NK-92 treated with Interleukin-12 subunit alpha and Interleukin-12 subunit beta, amount 100 ng/mL, for 24 hours (cell line): ENCODE data around the gene TRPM6.
"Not testable (repeated sequence)": the region's sequence is repeated elsewhere in the genome, so short reads cannot be mapped to it uniquely, and the experiment has no call there.

Experiments
- DNase-seq: peaks from one replicate; lab custom pipeline; 2025; lab: John Stamatoyannopoulos, UW

Gene TRPM6

GRCh38 chr9:74887041-74887980 is at the start of gene TRPM6:
Gene TRPM6, minus strand, starts transcription at chr9:74887921. Its CDS starts 65 bp downstream, at chr9:74887856.
- DNase-seq: no peak

GRCh38 chr9:74935008-74935407 is 47.3 kb upstream of the TRPM6 start:
- DNase-seq: no peak

- DNase-seq: no peak
Observed at GRCh38 chr9:74921737-74922136, 34.0 kb upstream of the TRPM6 start.

DNA sequence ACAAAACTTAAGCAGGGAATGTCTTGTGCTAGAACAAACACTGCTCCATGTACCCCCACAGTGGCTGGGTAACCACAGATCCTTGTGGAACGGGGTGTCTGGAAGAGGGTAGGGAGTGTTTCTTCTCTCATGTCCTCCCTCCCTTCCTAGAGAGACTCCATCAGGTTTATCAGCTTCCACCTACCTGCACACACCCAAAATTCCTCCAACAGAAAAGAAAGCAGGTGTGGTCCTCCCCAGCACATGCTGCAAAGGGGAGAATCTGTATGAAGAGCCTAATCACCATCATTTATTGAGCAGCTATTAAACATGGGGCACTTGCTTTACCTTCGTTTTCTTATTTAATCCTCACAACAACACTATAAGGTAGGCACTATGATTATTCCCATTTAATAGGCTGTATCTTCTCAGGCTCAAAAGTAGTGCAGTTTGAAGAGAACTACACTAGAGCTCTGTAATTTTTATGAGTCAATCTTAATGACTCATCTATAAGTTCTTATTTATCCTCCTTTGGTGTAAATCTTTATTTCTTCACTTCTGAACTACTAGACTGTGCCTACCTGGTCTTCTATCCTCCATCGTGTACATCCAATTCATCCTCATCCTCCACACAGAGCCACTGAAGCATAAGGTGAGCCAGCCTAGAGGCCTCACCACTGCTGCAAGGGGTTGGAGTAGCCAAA is 33.4 kb upstream of the TRPM6 start:
- no peak for DNase-seq

DNA sequence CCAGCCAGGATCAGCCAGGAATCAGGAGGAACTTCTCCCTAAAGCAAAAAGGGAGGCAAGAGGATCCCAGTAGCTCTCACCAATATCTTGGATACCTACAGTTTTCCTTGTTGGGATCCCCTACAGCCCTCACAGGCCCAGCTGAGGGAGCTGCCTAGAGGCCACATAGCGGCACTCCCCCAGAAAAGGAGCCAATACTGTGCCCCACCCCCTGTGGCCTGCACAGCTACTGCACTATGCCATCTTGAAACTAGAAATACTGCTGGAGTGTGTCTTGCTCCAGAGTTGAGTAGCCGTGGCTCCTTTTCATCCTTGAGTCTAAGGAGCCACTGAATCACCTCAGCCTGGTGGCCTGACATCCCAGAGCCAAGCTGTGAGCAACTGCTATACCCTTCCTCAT is 22.3 kb upstream of the TRPM6 start:
- no peak for DNase-seq

DNA sequence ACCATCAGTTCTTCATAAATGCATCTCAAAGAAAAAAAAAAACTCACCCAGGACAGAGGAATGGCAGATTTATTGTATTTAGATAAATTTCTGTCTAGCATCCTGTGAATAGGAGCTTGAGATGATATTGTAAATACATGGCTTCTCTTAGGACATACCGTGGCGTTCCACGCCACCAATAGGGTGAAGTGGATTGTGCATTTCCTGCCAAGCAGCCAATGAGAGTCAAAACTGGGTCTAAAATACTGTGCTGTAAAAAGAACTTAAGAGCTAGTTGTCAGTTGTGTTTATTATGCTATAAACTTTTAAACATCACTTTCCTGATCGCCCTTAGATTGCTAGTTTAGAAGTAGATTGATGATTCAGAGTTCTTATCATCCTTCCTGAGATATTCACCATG is 20.9 kb upstream of the TRPM6 start:
- DNase-seq: no peak

DNA sequence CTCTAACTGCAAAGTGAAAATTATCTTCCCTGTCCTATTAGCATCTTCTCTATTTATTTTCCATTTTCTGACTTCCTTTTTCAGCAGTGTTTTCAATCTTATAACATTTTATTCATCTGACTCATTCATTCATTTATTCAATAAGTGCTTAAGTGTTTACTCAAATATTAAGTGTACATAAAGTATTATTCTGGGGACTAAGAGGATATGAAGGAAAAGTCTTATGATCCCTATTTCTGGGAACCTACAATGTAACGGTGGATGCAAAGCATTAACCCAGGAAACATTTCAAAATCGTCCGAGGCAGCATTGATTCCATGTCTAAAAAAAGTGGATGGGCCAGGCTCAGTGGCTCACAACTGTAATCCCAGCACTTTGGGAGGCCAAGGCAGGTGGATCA is 19.4 kb upstream of the TRPM6 start:
- DNase-seq: no peak

DNA sequence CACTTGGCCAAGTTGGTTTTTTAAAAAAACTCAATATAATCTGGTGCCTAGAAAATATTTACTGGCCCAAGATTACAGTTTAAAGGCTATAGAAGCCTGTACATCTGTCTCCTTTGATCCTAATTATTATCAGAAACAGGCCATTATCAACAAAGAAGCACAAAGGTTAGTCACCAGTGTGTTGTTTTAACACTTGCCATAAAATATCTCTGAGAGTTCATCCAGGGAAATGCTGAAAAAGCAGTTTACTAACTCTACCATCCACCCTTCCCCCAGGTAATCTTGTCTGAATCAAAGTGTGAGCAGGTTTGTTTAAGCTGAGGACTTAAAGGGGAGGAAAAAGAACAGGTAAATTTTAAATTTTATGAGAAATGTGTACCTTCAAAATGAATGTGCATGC is 13.3 kb upstream of the TRPM6 start:
- no peak for DNase-seq

DNA sequence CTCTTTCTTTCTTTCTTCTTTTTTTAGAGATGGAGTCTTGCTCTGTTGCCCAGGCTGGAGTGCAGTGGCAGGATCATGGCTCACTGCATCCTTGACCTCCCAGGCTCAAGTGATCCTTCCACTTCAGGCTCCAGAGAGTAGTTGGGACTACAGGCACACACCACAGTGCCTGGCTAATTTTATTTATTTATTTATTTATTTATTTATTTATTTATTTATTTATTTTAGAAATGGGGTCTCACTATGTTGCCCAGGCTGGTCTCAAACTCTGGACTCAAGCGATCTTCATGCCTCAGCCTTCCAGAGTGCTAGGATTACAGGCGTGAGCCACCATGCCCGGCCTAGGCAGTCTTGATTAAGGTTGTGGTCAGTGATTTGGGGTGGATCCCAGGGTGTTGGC is 728 bp upstream of the TRPM6 start:
- not testable (repeated sequence) for DNase-seq

GRCh38 chr9:74887981-74888370 is 255 bp upstream of the TRPM6 start:
- no peak for DNase-seq

DNA sequence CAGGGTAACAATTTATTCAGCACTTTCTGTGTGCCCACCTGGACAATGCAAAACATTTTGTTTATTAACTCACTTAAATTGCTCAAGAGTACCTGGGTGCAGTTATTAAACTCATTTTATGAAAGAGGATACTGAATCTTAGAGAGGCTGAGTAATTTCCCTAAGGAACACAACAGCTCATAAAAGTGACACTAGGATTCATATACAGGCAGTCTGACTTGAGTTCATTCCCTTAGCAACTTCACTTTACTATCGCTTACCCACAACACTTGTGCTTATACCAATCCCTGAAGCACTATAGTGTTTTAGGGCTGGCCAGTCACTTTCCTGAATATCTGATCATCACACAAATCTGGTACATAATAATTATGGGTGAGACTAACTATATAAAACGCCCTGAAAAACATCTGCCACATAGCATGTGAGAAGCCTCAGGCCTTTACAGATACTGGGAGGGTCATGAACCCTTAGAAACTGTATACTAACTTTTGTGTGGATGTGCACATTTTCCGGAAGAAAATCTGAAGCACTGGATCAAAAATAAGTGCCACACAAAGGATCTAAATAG is 11.3 kb downstream of the TRPM6 start:
- DNase-seq: no peak

DNA sequence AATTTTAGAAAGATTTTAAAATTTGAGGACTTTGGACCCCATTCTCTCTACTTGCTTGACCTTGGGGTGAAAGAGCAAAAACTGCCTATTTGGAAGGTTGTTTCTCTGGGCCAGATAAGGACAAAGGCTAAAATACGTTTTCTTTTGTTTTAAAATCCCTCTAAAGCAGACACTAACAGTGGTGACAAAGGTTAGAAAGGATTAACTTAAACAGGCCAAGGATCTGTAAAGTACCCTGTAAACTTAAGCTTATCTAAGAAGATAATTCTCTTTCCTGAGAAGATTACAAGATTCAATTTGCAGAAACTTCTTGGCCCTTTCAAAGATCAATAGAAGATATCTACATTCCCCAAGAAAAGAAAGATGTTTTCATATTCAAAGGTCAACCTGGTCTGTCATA is 12.1 kb downstream of the TRPM6 start:
- DNase-seq: no peak

GRCh38 chr9:74874220-74874619 is 13.5 kb downstream of the TRPM6 start:
- no peak for DNase-seq

- no peak for DNase-seq
Observed at GRCh38 chr9:74872619-74873233, 15.0 kb downstream of the TRPM6 start.

DNA sequence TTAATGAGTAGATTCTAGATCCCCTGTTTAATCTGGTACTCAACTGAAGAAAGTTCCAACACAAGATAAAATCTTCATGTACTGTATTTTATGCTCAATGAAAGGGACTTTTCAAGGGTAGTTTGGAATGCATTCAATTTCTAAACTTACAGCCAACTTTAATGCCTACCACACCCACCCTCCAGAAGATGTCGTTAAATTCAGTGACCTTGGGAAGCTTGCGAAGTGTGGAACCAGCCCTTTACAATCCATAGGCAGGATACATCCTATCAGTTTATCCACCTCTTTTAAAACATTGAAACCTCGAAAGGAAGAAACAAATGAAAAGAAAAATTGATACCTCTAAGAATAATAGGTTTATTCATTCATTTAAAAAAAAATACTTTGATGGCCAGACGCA is 20.2 kb downstream of the TRPM6 start:
- DNase-seq: no peak

DNA sequence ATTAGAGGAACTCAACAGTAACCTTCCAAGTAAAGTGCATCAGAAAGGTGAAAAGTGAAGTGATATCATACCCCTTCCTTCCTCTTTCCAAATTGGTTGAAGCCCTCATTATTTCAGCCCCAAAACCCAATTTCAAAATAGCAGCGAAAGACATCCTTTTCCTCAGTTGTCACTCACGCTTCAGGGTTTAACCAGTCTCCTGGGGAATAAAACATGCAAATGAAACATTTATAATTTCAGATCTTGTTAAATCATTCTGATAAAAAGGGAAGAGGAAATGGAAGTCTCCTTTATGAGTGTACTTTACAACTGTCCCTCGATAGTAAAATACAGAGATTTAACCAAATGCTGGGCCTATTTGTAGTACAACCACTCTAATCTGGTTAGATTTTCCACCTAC is 22.5 kb downstream of the TRPM6 start:
- no peak for DNase-seq

- no peak for DNase-seq
Observed at GRCh38 chr9:74861773-74862474, 25.8 kb downstream of the TRPM6 start.

DNA sequence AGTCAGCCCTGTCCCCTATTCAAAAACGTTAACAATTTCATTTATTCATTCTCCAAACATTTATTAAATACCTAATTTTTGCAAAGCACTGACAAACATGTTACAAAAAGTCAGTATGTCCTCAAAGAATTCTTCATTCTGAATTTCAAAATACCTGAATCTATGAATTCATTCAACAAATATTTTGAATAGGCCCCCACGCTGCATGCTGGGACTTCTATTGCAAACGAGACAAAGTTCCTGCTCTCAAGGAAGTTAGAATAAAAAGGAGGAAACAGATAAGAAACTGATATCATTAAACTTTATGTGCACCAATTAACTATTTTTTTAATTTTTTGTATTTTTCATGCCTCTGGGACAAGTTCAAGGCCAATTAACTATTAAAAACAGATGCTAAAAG is 26.6 kb downstream of the TRPM6 start:
- DNase-seq: no peak

GRCh38 chr9:74860247-74860646 is 27.5 kb downstream of the TRPM6 start:
- not testable (repeated sequence) for DNase-seq

- no peak for DNase-seq
Observed at GRCh38 chr9:74859786-74860185, 27.9 kb downstream of the TRPM6 start.

- no peak for DNase-seq
Observed at GRCh38 chr9:74858751-74859414, 28.8 kb downstream of the TRPM6 start.
